ENCODE results near the gene KPNB1.

GRCh38 chr17:47638903-47639302, 10.8 kb upstream of the KPNB1 start:
- TF ChIP-seq REST (IDR thresholded peaks at IDR 0.05; ENCODE audit: borderline replicate concordance) = no peak
- no peak for TF ChIP-seq MXI1 (conservative IDR thresholded peaks at IDR 0.05; ENCODE audit: poor library complexity, severe bottlenecking)
- TF ChIP-seq, protein P1, sequence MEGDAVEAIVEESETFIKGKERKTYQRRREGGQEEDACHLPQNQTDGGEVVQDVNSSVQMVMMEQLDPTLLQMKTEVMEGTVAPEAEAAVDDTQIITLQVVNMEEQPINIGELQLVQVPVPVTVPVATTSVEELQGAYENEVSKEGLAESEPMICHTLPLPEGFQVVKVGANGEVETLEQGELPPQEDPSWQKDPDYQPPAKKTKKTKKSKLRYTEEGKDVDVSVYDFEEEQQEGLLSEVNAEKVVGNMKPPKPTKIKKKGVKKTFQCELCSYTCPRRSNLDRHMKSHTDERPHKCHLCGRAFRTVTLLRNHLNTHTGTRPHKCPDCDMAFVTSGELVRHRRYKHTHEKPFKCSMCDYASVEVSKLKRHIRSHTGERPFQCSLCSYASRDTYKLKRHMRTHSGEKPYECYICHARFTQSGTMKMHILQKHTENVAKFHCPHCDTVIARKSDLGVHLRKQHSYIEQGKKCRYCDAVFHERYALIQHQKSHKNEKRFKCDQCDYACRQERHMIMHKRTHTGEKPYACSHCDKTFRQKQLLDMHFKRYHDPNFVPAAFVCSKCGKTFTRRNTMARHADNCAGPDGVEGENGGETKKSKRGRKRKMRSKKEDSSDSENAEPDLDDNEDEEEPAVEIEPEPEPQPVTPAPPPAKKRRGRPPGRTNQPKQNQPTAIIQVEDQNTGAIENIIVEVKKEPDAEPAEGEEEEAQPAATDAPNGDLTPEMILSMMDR (IDR thresholded peaks at IDR 0.05; ENCODE audit: poor library complexity, severe bottlenecking) = no peak
- TF ChIP-seq EP300 (conservative IDR thresholded peaks at IDR 0.05; ENCODE audit: poor library complexity, severe bottlenecking) = no peak
- no peak for TF ChIP-seq SMC3 (conservative IDR thresholded peaks at IDR 0.05; ENCODE audit: poor library complexity)
- no peak for TF ChIP-seq POLR2AphosphoS5 (IDR thresholded peaks at IDR 0.05)
